Measurements from ENCODE around the gene TECPR2.
"Not testable (repeated sequence)": the region's sequence is repeated elsewhere in the genome, so short reads cannot be mapped to it uniquely, and the experiment has no call there.

DNA sequence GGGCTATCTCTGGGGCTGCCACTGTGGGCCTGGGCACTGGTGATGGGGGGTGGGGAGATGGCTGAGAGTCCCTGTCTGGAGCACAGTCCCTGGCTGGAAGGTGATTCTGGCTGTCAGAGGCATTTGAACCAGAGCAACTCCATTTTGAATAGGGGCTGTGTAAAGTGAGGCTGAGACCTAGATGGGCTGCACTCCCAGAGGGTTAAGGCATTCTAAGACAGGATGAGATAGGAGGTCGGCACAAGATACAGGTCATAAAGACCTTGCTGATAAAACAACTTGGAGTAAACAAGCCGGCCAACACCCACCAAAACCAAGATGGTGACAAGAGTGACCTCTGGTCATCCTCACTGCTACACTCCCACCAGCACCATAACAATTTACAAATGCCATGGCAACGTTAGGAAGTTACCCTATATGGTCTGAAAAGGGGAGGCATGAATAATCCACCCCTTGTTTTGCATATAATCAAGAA is 188.2 kb downstream of the TECPR2 start:
- TF ChIP-seq POLR2A (IDR thresholded peaks at IDR 0.05) = not testable (repeated sequence)
- TF ChIP-seq, protein P1, sequence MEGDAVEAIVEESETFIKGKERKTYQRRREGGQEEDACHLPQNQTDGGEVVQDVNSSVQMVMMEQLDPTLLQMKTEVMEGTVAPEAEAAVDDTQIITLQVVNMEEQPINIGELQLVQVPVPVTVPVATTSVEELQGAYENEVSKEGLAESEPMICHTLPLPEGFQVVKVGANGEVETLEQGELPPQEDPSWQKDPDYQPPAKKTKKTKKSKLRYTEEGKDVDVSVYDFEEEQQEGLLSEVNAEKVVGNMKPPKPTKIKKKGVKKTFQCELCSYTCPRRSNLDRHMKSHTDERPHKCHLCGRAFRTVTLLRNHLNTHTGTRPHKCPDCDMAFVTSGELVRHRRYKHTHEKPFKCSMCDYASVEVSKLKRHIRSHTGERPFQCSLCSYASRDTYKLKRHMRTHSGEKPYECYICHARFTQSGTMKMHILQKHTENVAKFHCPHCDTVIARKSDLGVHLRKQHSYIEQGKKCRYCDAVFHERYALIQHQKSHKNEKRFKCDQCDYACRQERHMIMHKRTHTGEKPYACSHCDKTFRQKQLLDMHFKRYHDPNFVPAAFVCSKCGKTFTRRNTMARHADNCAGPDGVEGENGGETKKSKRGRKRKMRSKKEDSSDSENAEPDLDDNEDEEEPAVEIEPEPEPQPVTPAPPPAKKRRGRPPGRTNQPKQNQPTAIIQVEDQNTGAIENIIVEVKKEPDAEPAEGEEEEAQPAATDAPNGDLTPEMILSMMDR (IDR thresholded peaks at IDR 0.05) = not testable (repeated sequence)

All from body of pancreas (tissue), 4 donors.